ENCODE results near the gene PROCA1.
"Not testable (repeated sequence)": the region's sequence is repeated elsewhere in the genome, so short reads cannot be mapped to it uniquely, and the experiment has no call there.

The PROCA1 gene

DNA sequence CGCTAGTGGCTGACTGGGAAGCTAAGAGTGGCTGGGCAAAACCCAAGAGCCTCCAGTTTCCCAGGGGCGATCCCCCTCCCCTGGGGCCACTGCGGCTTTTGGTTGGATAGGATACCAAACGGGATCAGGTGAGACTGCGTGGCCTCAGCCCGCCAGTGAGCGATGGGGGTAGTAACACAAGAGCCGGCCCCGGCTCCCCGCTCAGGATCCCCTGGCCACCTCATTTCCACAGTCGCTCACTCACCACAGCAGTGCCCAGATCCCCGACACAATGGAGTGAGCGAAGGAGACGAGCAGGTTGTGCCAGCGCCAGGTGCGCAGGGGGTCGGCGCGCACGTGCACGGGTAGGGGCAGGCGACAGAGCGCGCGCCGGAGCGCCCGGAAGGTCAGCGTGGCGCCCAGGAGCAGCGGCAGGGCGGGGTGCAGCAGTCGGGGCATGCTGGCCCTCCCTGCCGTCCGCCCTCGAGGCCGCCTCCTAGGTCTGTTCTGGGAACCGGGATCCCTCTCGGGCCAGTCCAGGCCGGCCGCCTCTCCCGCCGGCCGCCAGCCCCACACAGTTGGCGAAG lies 14.1 kb upstream of the PROCA1 start:
- DNase-seq (ENCODE audit: low read depth), result peak; percentile 32

DNA sequence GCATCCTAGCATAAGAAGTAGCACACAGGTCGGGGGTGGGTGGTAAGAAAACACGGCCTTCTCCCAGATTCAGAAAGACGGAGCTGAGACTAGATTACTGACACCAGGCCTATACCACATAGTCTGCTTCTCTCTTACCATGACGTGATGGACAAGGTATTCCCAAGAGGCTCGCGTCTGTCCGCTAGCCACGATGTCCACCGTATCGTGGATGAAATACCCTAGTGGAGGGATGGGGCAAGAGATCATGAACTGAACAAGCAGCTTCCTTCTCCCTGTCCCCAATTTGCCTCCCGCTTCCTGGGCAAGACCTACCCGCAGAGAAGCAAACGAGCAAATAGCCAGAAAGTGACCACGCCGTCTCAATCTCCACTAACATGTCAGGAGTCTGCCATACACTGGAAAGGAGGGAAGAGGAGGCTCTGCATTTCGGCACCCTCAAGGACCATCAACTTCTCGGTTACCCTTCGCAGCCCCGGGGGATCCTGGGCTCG lies 13.5 kb upstream of the PROCA1 start:
- DNase-seq (ENCODE audit: low read depth), result no peak

DNA sequence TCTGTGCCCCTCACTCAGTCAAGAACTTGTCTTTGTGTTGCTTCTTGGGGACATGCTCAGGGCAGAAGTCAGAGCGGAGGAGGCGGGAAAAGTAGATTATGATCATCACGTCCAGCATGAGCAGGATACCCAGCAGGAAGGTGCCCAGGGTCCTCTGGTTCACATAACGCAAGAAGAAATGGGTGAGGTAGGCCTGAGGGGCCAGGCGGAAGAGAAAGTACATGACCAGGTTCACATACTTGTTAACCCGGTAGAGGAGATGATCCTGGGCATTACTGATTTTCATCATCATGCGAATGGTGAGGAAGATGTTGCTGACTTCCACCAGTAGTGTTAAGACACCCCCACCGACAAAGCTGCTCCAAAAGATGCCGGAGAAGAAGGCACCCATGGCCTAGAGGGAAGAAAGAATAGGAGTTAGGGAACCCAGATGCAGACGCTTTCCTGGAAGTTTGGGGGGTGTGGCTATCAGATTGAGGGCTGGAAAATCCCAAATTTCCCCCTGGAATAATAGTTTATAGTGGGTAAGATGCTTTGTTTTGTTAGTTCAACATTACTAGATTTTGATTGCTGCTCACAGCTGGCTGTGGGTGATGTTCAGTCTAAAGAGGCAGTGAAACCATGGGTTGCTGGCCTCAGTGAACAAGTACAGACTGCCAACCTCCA lies 12.9 kb upstream of the PROCA1 start:
- DNase-seq (ENCODE audit: low read depth), result no peak

DNA sequence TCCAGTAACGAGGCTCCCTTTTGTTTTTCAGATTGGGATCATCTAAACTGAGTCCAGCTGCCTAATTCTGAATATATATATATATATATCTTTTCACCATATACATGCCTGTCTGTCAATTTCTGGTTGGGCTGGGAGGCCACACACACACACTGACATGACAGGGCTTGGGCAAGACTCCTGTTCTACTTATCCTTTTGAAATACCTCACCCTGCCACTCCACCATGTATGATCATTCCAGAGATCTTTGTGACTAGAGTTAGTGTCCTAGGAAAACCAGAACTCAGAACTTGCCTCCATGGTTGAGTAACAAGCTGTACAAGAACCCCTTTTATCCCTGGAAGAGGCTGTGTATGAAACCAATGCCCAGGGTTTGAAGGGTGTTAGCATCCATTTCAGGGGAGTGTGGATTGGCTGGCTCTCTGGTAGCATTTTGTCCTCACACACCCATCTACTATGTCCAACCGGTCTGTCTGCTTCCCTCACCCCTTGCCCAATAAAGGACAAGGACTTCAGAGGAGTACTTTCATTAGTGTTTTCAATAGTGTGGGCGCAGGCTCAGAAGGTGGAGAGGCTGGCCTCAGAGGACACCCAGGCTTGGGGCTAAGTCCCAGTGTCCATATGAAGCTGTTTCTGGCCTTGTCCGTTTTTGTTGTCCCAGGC lies 12.3 kb upstream of the PROCA1 start:
- DNase-seq (ENCODE audit: low read depth), result not testable (repeated sequence)

DNA sequence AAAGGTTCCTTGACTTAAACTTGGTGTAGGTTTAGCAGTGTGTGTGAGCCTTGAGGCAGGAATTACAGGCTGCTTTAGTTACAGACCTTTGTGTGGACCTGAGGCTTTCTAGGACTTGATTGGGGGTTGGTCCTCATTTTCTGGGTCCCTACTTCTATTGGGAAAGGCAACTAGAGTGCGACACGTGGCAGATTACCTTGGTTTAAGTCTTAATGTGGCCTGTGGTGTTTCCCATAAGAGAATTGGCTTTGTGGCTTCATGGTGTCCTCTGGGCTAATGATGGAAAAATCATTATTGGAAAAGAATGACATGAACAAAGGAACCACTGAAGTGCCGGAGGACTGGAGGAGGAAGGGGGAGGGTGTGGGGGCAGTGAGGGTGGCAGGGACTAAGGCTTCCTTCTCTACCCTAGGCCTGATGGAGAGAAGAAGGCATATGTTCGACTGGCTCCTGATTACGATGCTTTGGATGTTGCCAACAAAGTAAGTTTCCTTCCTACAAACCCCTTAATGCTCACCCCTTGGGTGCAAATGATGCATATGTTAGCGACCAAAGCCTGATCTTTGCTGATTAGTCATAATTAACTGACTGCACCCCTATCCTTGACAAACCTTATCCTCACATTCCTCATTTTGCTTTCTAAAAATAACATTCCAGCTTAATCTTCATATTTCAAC lies 11.6 kb upstream of the PROCA1 start:
- no peak for DNase-seq (ENCODE audit: low read depth)

DNA sequence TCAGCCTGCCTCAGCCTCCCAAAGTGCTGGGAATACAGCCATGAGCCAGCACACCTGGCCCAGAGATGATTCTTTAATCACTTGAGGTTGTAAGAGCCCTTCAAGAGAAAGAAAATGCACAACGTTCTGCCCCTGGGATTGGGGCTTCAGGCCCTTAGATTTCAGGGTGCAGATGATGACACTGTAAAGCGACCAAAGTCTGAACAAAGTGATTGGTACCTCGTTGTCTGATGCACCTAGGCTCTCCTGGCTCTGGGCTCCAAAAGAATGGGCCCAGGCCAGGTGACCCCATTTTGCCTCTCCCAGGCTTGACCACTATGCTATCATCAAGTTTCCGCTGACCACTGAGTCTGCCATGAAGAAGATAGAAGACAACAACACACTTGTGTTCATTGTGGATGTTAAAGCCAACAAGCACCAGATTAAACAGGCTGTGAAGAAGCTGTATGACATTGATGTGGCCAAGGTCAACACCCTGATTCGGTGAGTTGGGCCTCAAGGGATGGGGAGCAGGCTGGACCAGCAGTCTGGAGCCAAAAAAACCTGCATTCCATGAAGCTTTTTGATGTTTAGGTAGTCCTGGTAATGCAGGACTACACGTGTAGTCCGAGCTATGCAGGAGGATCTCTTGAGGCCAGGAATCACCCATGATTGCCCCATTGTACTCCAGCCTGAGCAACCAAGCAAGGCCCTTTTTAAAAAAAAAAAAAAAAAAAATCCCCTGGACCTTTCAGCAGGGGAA lies 10.9 kb upstream of the PROCA1 start:
- DNase-seq (ENCODE audit: low read depth), result no peak

DNA sequence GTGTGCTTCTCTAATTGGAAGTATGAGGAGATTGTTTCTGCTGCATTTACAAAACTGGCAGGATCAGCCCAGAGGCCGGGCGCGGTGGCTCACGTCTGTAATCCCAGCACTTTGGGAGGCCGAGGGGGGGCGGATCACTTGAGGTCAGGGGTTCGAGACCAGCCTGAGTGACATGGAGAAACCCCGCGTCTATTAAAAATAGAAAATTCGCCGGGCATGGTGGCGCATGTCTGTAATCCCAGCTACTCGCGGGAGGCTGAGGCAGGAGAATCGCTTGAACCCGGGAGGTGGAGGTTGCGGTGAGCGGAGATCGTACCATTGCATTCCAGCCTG lies 9.3 kb upstream of the PROCA1 start:
- DNase-seq (ENCODE audit: low read depth), result not testable (repeated sequence)

DNA sequence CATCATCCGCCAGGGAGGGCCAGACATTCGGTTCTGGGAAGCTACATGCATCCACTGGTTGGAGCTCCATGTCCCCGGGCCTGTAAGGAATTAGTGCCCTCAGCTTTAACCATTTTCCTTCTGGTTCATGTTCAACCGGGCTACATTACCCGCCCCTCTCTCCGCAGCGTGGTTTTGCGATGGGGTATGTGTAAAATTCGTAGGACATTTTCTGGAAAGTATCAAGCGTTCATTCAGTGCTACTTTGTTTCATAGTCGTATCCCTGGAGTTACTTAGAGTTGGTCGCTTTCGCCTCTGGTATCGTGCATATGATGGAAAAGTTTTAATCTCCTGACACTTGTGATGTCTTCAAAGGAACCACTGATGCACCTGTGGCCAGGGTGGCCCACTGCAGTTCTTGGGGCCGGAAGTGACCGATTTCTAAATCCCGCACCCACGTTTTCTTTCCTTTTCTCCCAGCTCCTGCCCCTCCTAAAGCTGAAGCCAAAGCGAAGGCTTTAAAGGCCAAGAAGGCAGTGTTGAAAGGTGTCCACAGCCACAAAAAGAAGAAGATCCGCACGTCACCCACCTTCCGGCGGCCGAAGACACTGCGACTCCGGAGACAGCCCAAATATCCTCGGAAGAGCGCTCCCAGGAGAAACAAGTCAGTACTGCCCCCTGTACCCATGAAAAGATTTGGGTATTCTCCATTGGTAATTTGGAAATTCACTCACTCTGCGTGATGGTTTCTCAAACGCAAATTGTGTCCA lies 8.7 kb upstream of the PROCA1 start:
- DNase-seq (ENCODE audit: low read depth), result peak; percentile 15

DNA sequence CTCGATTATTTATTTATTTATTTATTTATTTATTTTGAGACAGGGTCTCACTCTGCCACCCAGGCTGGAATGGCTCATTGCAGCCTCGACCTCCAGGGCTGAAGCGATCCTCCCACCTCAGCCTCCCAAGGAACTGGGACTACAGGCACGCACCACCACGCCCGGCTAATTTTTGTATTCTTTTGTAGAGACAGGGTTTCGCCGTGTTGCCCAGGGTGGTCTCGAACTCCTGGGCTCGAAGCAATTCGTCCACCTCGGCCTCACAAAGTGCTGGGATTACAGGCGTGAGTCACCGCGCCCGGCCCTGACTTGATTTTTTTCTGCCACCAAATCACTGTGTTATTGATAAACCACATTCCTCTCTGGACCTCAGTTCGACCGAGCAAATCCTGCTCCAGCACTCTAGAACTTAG lies 7.3 kb upstream of the PROCA1 start:
- DNase-seq (ENCODE audit: low read depth), result no peak

DNA sequence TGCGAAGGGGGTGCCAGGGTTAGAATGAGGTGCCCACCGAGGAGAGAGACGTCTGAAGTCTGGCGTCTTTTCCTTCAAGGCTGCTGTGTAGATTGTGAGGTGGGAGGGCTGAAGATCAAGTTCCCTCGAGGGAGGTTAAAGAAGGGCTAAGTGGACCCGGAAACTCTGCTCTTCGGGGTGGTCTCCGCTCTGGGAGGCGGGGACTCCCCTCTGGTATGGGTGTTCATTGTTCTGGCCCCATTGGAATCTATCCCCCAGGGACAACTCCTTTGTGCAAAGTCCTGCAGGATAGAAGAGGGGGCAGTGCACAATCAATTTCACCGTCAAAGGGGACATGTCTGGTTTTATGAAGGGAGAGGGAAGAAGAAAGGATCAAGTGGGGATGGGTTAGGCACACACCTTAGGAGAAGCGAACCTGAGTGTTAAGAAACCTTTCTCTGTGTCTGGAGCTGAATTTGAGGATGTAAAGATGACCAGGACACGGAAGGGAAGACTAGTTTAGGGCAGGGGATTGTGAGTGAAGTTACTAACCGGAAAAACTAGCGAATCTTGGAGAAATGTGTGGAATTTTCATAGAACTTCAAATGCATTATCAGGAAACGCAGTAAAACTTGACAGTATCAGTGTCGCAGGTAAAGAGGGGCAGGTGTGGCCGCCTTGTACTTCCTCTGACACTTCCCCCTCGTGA lies 6.8 kb upstream of the PROCA1 start:
- DNase-seq (ENCODE audit: low read depth), result no peak

DNA sequence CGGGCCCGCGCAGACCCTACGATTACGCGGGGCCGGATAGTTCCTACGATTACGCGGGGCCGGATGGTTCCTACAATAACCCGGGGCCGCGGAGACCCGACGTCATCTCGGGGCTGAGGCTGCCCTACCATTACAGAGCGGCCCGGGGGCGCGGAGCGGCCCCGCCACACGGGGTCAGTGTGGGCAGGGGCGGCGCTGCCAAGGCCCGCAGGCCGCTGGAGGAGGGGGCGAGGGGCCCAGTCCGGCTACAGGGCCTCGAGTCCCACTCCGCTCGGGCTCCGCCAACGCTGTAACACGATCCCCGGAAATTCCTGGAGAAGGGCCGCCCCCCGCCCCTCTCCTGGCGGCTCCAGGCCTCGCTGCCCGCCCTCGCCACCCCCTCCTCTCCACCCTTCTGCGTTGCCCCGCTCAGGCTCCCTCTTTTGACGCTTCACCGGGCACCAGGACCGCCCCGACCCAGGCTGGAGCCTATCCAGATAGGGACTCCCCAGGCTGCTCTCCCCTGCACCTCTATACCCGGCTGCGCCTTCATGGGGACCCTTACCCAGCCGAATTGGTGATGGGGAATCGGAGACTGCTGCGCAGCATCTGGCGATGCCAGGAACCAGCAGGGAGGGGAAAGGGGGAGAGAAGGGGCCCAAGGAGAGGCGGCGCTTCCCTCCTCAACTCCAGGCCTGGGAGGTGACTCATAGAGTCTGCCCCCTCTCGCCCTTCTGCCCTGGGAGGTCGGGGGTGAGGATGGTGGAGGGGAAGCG lies 6.1 kb upstream of the PROCA1 start, which contains the start of gene RAB34:
TSS of gene RAB34 (minus strand) at position 291 of the 755 bp plus-strand sequence. CDS start 602 bp downstream, outside the sequence.
- DNase-seq (ENCODE audit: low read depth), result no peak

DNA sequence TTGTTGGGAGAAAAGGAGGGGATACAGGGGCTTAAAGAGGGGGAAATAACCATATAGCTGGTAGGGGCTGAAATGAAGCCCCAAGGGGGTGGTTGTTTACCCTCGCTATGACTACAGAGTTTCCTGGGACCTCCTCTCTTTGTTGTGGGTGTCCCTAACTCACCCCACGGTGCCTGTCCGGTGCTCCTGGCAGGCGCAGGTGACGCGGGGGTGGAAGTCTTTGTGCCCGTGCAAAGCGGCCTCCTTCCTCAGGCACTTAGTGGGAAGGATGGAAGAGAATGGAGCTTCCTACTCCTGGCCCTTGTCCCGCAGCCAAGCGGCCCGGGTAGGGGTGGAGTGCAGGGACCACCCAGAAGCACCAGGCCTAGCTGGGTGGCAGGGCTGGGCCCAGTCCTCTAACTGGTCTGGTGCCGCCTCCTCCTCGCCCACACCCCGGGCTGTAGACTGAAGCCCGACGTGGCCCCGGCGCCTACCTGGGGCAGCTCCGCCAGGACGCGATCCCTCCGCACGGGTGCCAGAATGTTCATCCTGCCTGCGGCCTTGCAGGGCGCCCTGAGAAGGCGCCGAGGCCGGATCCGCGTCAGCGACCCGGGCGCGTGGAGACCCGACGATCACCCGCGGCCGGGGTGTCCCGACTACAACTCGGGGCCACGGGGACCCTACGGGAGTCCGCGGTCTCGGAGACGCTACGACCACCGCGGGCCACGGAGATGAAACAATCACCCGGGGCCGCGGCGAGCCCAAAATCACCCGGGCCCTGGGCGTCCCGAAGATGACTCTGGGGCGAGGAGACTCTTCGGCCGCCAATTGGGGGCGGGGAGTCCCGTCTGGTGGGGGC lies 5.3 kb upstream of the PROCA1 start:
- no peak for DNase-seq (ENCODE audit: low read depth)

DNA sequence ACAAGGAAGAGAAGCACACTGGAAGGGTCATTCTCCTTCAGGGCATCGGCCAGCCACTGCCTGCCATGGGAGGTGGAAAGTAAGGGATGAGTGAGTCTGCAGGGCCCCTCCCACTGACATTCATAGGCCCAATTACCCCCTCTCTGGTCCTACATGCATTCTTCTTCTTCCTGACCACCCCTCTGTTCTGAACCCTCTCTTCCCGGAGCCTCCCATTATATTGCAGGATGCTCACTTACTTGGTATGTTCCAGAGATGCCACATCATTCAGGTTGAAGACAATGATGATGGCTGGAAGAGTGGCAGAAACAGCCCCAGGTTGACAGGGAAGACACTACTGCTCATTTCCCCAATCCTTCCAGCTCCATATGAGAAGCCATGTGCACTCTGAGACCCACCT lies 3.5 kb upstream of the PROCA1 start:
- no peak for DNase-seq (ENCODE audit: low read depth)

DNA sequence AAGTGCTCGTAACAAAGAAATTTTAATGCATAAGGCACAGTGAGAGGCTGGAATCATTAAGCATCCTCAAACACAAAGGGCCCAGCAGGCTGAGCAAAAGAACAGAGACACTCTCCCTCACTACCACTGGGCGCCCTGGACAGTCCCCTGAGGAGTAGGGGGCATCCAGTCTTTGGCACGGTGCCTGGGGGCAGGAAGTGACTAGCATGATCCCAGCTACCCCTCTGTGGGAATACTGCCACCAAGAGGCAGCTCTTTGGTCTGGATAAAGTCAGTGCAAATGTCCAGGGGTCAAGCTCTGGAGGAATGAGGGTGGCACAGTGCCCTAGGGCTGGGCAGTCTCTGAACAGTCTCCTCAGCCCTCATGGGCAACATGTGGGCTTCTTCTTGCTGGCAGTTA lies 2.6 kb upstream of the PROCA1 start:
- DNase-seq (ENCODE audit: low read depth), result no peak

DNA sequence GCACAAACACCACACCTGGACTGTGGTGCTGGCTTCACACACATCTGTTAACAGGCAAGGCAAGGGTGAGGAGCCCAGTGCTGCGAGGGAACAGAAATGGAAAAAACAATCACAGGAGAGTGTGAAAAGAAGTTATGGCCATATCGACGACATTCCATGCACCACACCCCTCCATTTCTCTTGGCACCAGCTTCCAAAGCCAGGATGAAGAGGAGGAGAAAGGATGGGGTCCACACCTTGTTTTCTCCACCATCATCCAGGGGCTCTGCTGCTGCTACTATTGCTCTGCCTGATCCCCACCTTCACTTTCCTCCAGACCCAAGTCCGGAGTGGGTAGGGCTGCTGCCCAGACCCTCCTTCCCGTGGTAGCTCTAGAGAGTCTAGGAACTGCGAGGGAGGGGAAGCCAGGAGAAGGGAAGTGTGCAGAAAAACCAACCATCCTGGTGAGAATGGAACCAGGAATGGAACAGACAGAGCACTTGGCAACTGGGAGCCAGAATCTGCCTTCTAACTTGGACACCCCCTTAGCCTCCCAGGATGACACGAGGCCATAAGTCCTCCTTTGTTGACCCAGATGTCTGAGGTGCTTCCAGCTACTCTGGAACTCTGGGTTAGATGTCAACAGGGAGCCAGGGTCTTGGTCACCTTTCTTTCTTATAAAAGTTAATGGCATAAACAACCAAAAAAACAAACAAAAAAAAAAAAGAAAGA lies 1.2 kb upstream of the PROCA1 start:
- DNase-seq (ENCODE audit: low read depth), result no peak

DNA sequence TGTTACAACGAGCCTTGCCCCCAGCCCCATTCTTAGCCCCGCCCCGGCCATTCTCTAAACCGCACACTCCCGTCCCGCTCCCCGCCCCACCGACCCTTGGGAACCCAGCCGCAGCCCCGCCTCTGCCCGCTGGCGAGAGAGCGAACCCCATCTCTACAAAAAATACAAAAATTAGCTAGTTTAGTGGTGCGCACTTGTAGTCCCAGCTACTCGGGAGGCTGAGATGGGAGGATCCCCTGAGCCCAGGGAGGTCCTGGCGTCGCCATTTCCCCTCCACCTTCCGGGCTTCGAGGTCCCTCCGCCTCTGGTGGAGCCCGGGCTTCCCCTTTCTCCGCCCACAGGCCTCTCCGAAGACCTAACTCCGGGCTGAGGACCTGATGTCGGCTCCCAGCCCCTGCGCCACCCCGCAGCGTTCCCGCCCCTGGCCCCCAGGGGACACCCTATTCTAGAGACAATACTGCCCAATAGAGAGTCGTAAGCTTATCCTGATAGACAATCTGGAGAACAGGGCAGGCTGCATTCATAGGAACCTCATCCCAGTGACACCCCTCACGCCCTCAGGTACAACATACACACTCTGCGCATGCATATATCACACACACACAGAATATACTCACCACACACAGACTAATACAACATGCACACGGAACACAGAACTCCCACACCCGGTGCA lies 480 bp upstream of the PROCA1 start:
- DNase-seq (ENCODE audit: low read depth), result peak; percentile 53

DNA sequence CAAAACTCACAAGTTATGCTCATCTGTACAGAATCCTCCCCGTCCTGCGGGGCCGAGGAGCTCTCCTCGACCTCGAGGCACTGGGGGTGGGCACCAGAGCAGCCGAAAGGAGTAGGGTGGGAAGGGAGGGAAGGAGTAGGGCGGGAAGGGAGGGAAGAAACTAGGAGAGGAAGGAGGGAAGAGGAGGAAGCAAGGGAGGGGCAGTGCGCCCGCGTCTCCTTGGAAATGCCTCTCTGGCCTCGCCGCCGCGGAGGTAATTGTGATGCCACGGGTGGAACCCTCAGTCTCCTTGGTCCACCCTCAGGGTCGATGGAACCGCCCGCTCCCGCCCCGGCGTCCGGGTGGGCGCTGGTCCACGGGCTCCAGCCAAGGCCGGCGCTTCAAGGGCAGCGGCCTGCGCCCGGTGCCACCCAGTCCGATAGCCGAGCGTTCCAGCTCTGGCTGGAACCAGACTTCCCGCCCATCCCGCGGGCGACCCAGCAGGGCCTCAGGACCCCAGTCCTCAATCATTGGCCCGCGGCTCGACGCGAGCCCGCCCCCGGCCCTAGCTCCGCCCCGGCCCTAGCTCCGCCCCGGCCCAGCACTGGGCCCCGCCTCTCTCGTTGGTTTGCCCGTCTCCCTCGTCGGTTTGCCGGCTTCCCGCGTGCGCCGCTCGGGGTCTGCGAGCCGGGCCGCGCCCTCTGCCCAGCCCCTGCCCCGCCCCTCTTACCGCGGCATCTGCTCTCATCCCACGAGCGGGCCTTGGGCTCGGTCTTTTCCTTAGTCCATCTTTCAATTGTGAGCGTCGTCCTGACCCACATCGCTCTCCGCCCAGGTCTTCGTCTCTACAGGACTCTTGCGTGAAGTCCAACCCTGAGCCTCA lies 596 bp downstream of the PROCA1 start:
- peak; percentile 81 for DNase-seq (ENCODE audit: low read depth)
